Measurements from ENCODE around the gene TBRG4. TPM values are rescaled to one million over a fixed set of nuclear protein-coding genes. Genes with fewer than 3 reads are reported as not detected.

Gene TBRG4
- total and polyA plus RNA-seq, 2 donors (not counting 3 experiments of a cell fraction or from before 2014, with no cell fraction given), result 43.7 to 56.7 TPM

- ChIA-PET CTCF (interaction anchor here (1.8 kb wide), 1 partner anchor 99 kb away, joined by 11 read pairs; no protein-coding TSS in a partner anchor), POLR2A (no interaction called here)
- no peak overlapping the region for H2AFZ ChIP-seq (ENCODE audit: low read depth, low read length)
- no peaks in the 10 kb centered on the region for H3K79me2 ChIP-seq (ENCODE audit: control insufficient read depth, insufficient read depth, low read length)
- dilution Hi-C loops (cut with MboI; ENCODE audit: extremely low pct_ligation_motif_present, low sequenced_read_pairs) (no loop called here), intact Hi-C loops (cut with micrococcal nuclease) (no loop called here)
- peaks cover 7 to 54% of the 10 kb centered on the region in 2 experiments for H3K36me3 ChIP-seq (ENCODE audit: control insufficient read depth in 2 of 2, extremely low read depth in 1 of 2, insufficient read depth in 2 of 2, low read length in 2 of 2)
- H4K20me1 ChIP-seq (replicated peaks; ENCODE audit: control insufficient read depth, extremely low read depth, insufficient read depth, low read length), result no peaks in the 10 kb centered on the region
- H3K9me3 ChIP-seq (replicated peaks; ENCODE audit: control insufficient read depth, insufficient read depth, low read length), result no peaks in the 10 kb centered on the region
- H3K4me1 ChIP-seq (ENCODE audit: control insufficient read depth, extremely low read depth, insufficient read depth, low read length), result no peaks in the 10 kb centered on the region
- H3K4me3 ChIP-seq (replicated peaks in 1 of 3; ENCODE audit: insufficient read depth in 1 of 3, low read depth in 1 of 3, low read length in 3 of 3), result no peak overlapping the region
- no peaks in the 10 kb centered on the region for H3K9me1 ChIP-seq (replicated peaks; ENCODE audit: control insufficient read depth, extremely low read depth, insufficient read depth, low read length)
- no peak for DNase-seq (ENCODE audit: low read depth, low spot score)
- no TSS peak for BruUV-seq (replicated peaks)
- H3K4me2 ChIP-seq (ENCODE audit: insufficient read depth, low read length), result no peak overlapping the region
- TF ChIP-seq FOS (IDR thresholded peaks at IDR 0.05; ENCODE audit: borderline replicate concordance, insufficient read depth, low read length), result no peak
- no peak for TF ChIP-seq CTCF (IDR thresholded peaks at IDR 0.05; ENCODE audit: extremely low read depth in 1 of 2, insufficient read depth in 1 of 2, low read depth in 1 of 2, low read length in 2 of 2)
- TF ChIP-seq MAX (IDR thresholded peaks at IDR 0.05; ENCODE audit: insufficient read depth, insufficient read length), result no peak
- no peak for TF ChIP-seq MYC (IDR thresholded peaks at IDR 0.05; ENCODE audit: low read depth, low read length)
- TF ChIP-seq EZH2 (IDR thresholded peaks at IDR 0.05; ENCODE audit: borderline replicate concordance, low read depth, low read length, severe bottlenecking), result no peak
- TF ChIP-seq POLR2A (IDR thresholded peaks at IDR 0.05; ENCODE audit: low read depth, low read length), result no peak
- no peak for TF ChIP-seq JUN (IDR thresholded peaks at IDR 0.05; ENCODE audit: borderline replicate concordance, insufficient read depth, insufficient read length, low read depth)
- TF ChIP-seq GATA2 (IDR thresholded peaks at IDR 0.05; ENCODE audit: insufficient read depth, insufficient read length, low read depth, low read length), result no peak
- TF ChIP-seq POLR2AphosphoS5 (IDR thresholded peaks at IDR 0.05; ENCODE audit: insufficient read depth, low read depth, low read length), result no peak
- H3K9ac ChIP-seq (replicated peaks; ENCODE audit: extremely low read depth, insufficient read depth, low read length), result no peak overlapping the region
- no peaks in the 10 kb centered on the region for H3K27me3 ChIP-seq (ENCODE audit: control insufficient read depth in 2 of 2, insufficient read depth in 2 of 2, low read length in 2 of 2)
- no peak for FAIRE-seq
- H3K27ac ChIP-seq (ENCODE audit: insufficient read depth, low read depth, low read length), result no peak overlapping the region
These were observed 39.1 kb downstream of the TBRG4 start for GRCh38 chr7:45072131-45073030.
